ENCODE measurements around the gene MSI2. TPM values are rescaled to one million over a fixed set of nuclear protein-coding genes. Genes with fewer than 3 reads are reported as not detected.
"Not testable (repeated sequence)": the region's sequence is repeated elsewhere in the genome, so short reads cannot be mapped to it uniquely, and the experiment has no call there.

Gene MSI2
- total RNA-seq (43.4 TPM), polyA plus RNA-seq (19.0 TPM)

- Histone ChIP-seq H3K36me3 (ENCODE audit: insufficient read depth) (no peaks in the 10 kb centered on the region), H3K4me3 (ENCODE audit: low read depth, low read length) (peak within 1 kb of the TSS; percentile 94), H3K4me1 (ENCODE audit: insufficient read depth) (no peaks in the 10 kb centered on the region), H3K27ac (ENCODE audit: low read depth) (peak within 1 kb of the TSS; percentile 92)
- peak; percentile 58 for DNase-seq (ENCODE audit: extremely low spot score)
- WGBS = 1% methylated on average over 87 of the region's 88 CpGs
These were observed at the start of gene MSI2 for GRCh38 chr17:57255776-57256681. Gene MSI2 (plus strand): TSS chr17:57256523. CDS start chr17:57256743, 220 bp downstream.

- Histone ChIP-seq H3K36me3 (ENCODE audit: insufficient read depth) (no peaks in the 10 kb centered on the region), H3K4me3 (ENCODE audit: low read depth, low read length) (no peak overlapping the region), H3K4me1 (ENCODE audit: insufficient read depth) (no peaks in the 10 kb centered on the region), H3K27ac (ENCODE audit: low read depth) (no peak overlapping the region)
- no peak for DNase-seq (ENCODE audit: extremely low spot score)
- WGBS = 95% methylated on average over 1 of the region's 1 CpG
These were observed 49.4 kb upstream of the MSI2 start for GRCh38 chr17:57206928-57207327.

- Histone ChIP-seq H3K27ac (ENCODE audit: low read depth) (no peak overlapping the region), H3K4me1 (ENCODE audit: insufficient read depth) (no peaks in the 10 kb centered on the region), H3K36me3 (ENCODE audit: insufficient read depth) (no peaks in the 10 kb centered on the region), H3K4me3 (ENCODE audit: low read depth, low read length) (no peak overlapping the region)
- 81% methylated on average over 2 of the region's 2 CpGs for WGBS
- no peak for DNase-seq (ENCODE audit: extremely low spot score)
These were observed 48.9 kb upstream of the MSI2 start for GRCh38 chr17:57207396-57207795.

GRCh38 chr17:57210224-57210553, 46.1 kb upstream of the MSI2 start:
- Histone ChIP-seq H3K27ac (ENCODE audit: low read depth) (no peak overlapping the region), H3K4me3 (ENCODE audit: low read depth, low read length) (no peak overlapping the region), H3K36me3 (ENCODE audit: insufficient read depth) (no peaks in the 10 kb centered on the region), H3K4me1 (ENCODE audit: insufficient read depth) (no peaks in the 10 kb centered on the region)
- no peak for DNase-seq (ENCODE audit: extremely low spot score)

- 57% methylated on average over 3 of the region's 3 CpGs for WGBS
- H3K27ac ChIP-seq (ENCODE audit: low read depth) = no peak overlapping the region
- no peak for DNase-seq (ENCODE audit: extremely low spot score)
- no peak overlapping the region for H3K4me3 ChIP-seq (ENCODE audit: low read depth, low read length)
- H3K4me1 ChIP-seq (ENCODE audit: insufficient read depth) = peaks cover 1% of the 10 kb centered on the region
- H3K36me3 ChIP-seq (ENCODE audit: insufficient read depth) = no peaks in the 10 kb centered on the region
These were observed 45.3 kb upstream of the MSI2 start for GRCh38 chr17:57210972-57211411.

- H3K4me3 ChIP-seq (ENCODE audit: low read depth, low read length) = no peak overlapping the region
- H3K36me3 ChIP-seq (ENCODE audit: insufficient read depth) = no peaks in the 10 kb centered on the region
- 61% methylated on average over 4 of the region's 4 CpGs for WGBS
- no peak for DNase-seq (ENCODE audit: extremely low spot score)
- no peak overlapping the region for H3K27ac ChIP-seq (ENCODE audit: low read depth)
- peaks cover 2% of the 10 kb centered on the region for H3K4me1 ChIP-seq (ENCODE audit: insufficient read depth)
These were observed 44.8 kb upstream of the MSI2 start for GRCh38 chr17:57211543-57211942.

GRCh38 chr17:57213180-57213825, 43.0 kb upstream of the MSI2 start:
- 90% methylated on average over 5 of the region's 5 CpGs for WGBS
- H3K27ac ChIP-seq (ENCODE audit: low read depth) = no peak overlapping the region
- peaks cover 2% of the 10 kb centered on the region for H3K4me1 ChIP-seq (ENCODE audit: insufficient read depth)
- no peaks in the 10 kb centered on the region for H3K36me3 ChIP-seq (ENCODE audit: insufficient read depth)
- no peak for DNase-seq (ENCODE audit: extremely low spot score)
- no peak overlapping the region for H3K4me3 ChIP-seq (ENCODE audit: low read depth, low read length)

GRCh38 chr17:57215317-57215716, 41.0 kb upstream of the MSI2 start:
- 60% methylated on average over 8 of the region's 8 CpGs for WGBS

GRCh38 chr17:57221366-57222350, 34.7 kb upstream of the MSI2 start:
- no peaks in the 10 kb centered on the region for H3K36me3 ChIP-seq (ENCODE audit: insufficient read depth)
- H3K27ac ChIP-seq (ENCODE audit: low read depth) = no peak overlapping the region
- no peak for DNase-seq (ENCODE audit: extremely low spot score)
- H3K4me1 ChIP-seq (ENCODE audit: insufficient read depth) = no peaks in the 10 kb centered on the region
- H3K4me3 ChIP-seq (ENCODE audit: low read depth, low read length) = no peak overlapping the region
- 77% methylated on average over 3 of the region's 3 CpGs for whole genome bisulfite sequencing

More at GRCh38 chr17:57215317-57215716, 41.0 kb upstream of the MSI2 start:
- H3K36me3 ChIP-seq (ENCODE audit: insufficient read depth) = no peaks in the 10 kb centered on the region
- peaks cover 2% of the 10 kb centered on the region for H3K4me1 ChIP-seq (ENCODE audit: insufficient read depth)
- no peak overlapping the region for H3K4me3 ChIP-seq (ENCODE audit: low read depth, low read length)
- no peak overlapping the region for H3K27ac ChIP-seq (ENCODE audit: low read depth)
- DNase-seq (ENCODE audit: extremely low spot score) = no peak

- H3K4me1 ChIP-seq (ENCODE audit: insufficient read depth); H3K4me3 ChIP-seq (ENCODE audit: low read depth, low read length); DNase-seq (ENCODE audit: extremely low spot score); H3K27ac ChIP-seq (ENCODE audit: low read depth); H3K36me3 ChIP-seq (ENCODE audit: insufficient read depth): not testable (repeated sequence)
- WGBS = 92% methylated on average over 1 of the region's 1 CpG
These were observed 33.9 kb upstream of the MSI2 start for GRCh38 chr17:57222422-57222821.

GRCh38 chr17:57225127-57225526, 31.2 kb upstream of the MSI2 start:
- no peaks in the 10 kb centered on the region for H3K36me3 ChIP-seq (ENCODE audit: insufficient read depth)
- WGBS = 79% methylated on average over 2 of the region's 2 CpGs
- DNase-seq (ENCODE audit: extremely low spot score) = no peak
- H3K4me1 ChIP-seq (ENCODE audit: insufficient read depth) = no peaks in the 10 kb centered on the region
- no peak overlapping the region for H3K27ac ChIP-seq (ENCODE audit: low read depth)
- no peak overlapping the region for H3K4me3 ChIP-seq (ENCODE audit: low read depth, low read length)

GRCh38 chr17:57226793-57227192, 29.5 kb upstream of the MSI2 start:
- Histone ChIP-seq H3K4me1 (ENCODE audit: insufficient read depth) (no peaks in the 10 kb centered on the region), H3K36me3 (ENCODE audit: insufficient read depth) (no peaks in the 10 kb centered on the region), H3K4me3 (ENCODE audit: low read depth, low read length) (no peak overlapping the region), H3K27ac (ENCODE audit: low read depth) (no peak overlapping the region)
- 59% methylated on average over 1 of the region's 1 CpG for WGBS
- no peak for DNase-seq (ENCODE audit: extremely low spot score)

GRCh38 chr17:57228911-57229310, 27.4 kb upstream of the MSI2 start:
- Histone ChIP-seq H3K4me1 (ENCODE audit: insufficient read depth) (no peaks in the 10 kb centered on the region), H3K36me3 (ENCODE audit: insufficient read depth) (no peaks in the 10 kb centered on the region), H3K27ac (ENCODE audit: low read depth) (no peak overlapping the region), H3K4me3 (ENCODE audit: low read depth, low read length) (no peak overlapping the region)
- DNase-seq (ENCODE audit: extremely low spot score) = no peak
- WGBS = 33% methylated on average over 4 of the region's 4 CpGs
